PC-9 (cell line): Measurements from ENCODE around the gene SYT1. TPM values are rescaled to one million over a fixed set of nuclear protein-coding genes. Genes with fewer than 3 reads are reported as not detected.

Experiments used
- BruUV-seq: library from RNA; stranded (reverse); fragments of 400-500 nt; replicated peaks from 2 replicates; lab custom pipeline; 2021; lab: Mats Ljungman, UMichigan
- CTCF ChIA-PET: fragments of 300-600 bp; sonication (Branson Sonifier 250); formaldehyde crosslinking; loops from one replicate; lab custom pipeline; 2022; ENCODE audit warnings: antibody characterized with exemption; lab: Charles Lee
- POLR2A ChIA-PET: fragments of 300-600 bp; sonication (Branson Sonifier 250); formaldehyde crosslinking; loops from one replicate; lab custom pipeline; 2022; ENCODE audit warnings: antibody characterized with exemption; ENCODE audit not compliant: unreplicated experiment; lab: Charles Lee
- DNase-seq, 2 experiments: peaks; one replicate each; pipeline versions ENCODE4 v3.0.0 to v3.0.0-alpha.2; 2015 to 2022; ENCODE audit warnings: mixed read lengths in 1 of 2
- H2AFZ ChIP-seq: fragments of 200-600 bp; sonication (generic); 2 replicates; pipeline ENCODE4 v1.8.1; 2017; ENCODE audit warnings: antibody characterized with exemption
- H3F3A ChIP-seq: fragments of 200-600 bp; sonication (generic); 2 replicates; pipeline ENCODE4 v1.8.1; 2017; ENCODE audit warnings: antibody characterized with exemption, mild to moderate bottlenecking, low read depth; ENCODE audit not compliant: insufficient read depth
- H3K27ac ChIP-seq: fragments of 200-600 bp; sonication (generic); 2 replicates; pipeline ENCODE4 v1.6.1; 2016; ENCODE audit warnings: mixed run types
- H3K27me3 ChIP-seq: fragments of 200-600 bp; sonication (generic); 2 replicates; pipeline ENCODE4 v1.6.1; 2016; ENCODE audit warnings: low read depth, mixed run types; ENCODE audit not compliant: insufficient read depth
- H3K36me3 ChIP-seq: fragments of 200-600 bp; sonication (generic); 2 replicates; pipeline ENCODE4 v1.6.1; 2016; ENCODE audit warnings: low read depth, mixed run types
- H3K4me1 ChIP-seq: fragments of 200-600 bp; sonication (generic); replicated peaks from 2 replicates; pipeline ENCODE4 v1.6.1; 2016; ENCODE audit warnings: mixed run types; ENCODE audit not compliant: insufficient read depth
- H3K4me2 ChIP-seq: fragments of 200-600 bp; sonication (generic); 2 replicates; pipeline ENCODE4 v1.6.1; 2017; ENCODE audit warnings: mixed run types
- H3K4me3 ChIP-seq: fragments of 200-600 bp; sonication (generic); 2 replicates; pipeline ENCODE4 v1.6.1; 2016; ENCODE audit warnings: mixed run types
- H3K79me2 ChIP-seq: fragments of 200-600 bp; sonication (generic); 2 replicates; pipeline ENCODE4 v1.6.1; 2017; ENCODE audit warnings: low read depth, mixed run types
- H3K9me2 ChIP-seq: fragments of 200-600 bp; sonication (generic); 2 replicates; pipeline ENCODE4 v1.8.1; 2017; ENCODE audit warnings: mild to moderate bottlenecking; ENCODE audit not compliant: insufficient read depth
- H3K9me3 ChIP-seq: fragments of 200-600 bp; sonication (generic); 2 replicates; pipeline ENCODE4 v1.8.1; 2016; ENCODE audit warnings: low read depth; ENCODE audit not compliant: insufficient read depth
- H4K20me1 ChIP-seq: fragments of 200-600 bp; sonication (generic); 2 replicates; pipeline ENCODE4 v1.8.1; 2017; ENCODE audit not compliant: insufficient read depth
- EZH2 ChIP-seq: fragments of 200-600 bp; sonication (generic); IDR thresholded peaks from 2 replicates; pipeline ENCODE4 v1.8.0; 2017; ENCODE audit warnings: antibody characterized with exemption, low read depth
- intact Hi-C: fragments of 100-400 bp; cut with micrococcal nuclease; formaldehyde crosslinking; loops from one replicate; pipeline ENCODE4 v1.10.0; 2022; ENCODE audit not compliant: unreplicated experiment
- total RNA-seq: library from RNA; stranded (reverse); gene quantifications from 2 replicates; pipeline ENCODE4 v1.2.3, GENCODE V29; 2021
- TF ChIP-seq, protein P1 (sequence below): fragments of 200-600 bp; sonication (generic); conservative IDR thresholded peaks from 2 replicates; pipeline ENCODE4 v1.6.1; 2017; ENCODE audit warnings: mixed run types, antibody characterized with exemption, mild to moderate bottlenecking, moderate library complexity

The SYT1 gene
- total RNA-seq, 1 experiment from 2014 or later = 1.2 TPM

DNA sequence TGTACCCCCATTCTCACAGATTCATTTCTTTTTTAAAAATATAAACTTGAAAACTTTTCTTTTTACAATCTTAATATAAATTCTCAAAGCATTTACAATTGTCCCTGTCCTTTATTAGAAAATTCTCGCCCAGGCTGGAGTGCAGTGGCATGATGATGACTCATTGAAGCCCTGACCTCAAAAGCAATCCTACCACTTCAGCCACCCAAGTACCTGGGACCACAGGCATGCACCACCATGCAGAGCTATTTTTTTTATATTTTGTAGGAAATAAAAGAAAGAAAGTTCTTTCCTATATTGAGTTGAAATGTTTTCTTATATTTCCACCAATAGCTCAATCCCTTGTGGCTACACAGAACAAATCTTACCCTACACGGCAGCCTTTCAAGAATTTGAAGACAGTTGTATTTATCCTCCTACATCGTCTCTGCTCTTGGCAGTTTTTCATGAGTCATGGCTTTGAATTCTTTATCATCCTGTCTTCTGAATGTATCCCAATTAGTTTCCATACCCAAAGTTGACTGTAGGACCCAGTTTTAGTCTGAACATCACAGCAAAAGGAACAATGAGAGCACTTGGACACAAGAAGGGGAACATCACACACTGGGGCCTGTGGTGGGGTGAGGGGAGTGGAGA is 52.4 kb downstream of the SYT1 start:
- H3K4me2 ChIP-seq = no peak overlapping the region
- intact Hi-C loops = loop anchor here (5.0 to 10.0 kb wide), 2 partner anchors 140 to 168 kb away; no protein-coding TSS in a partner anchor
- H3K4me3 ChIP-seq = no peak overlapping the region
- H3K27ac ChIP-seq = peak overlapping the region; percentile 43
- POLR2A ChIA-PET = interaction anchor here (0.5 to 0.6 kb wide), 2 partner anchors 35 to 36 kb away, joined by 3 to 4 read pairs; no protein-coding TSS in a partner anchor
- no peaks in the 10 kb centered on the region for H3K27me3 ChIP-seq
- no peaks in the 10 kb centered on the region; the same call in 1 of the 2 replicates for H3K9me2 ChIP-seq
- no peaks in the 10 kb centered on the region for H4K20me1 ChIP-seq
- CTCF ChIA-PET = interaction anchor here (0.6 kb wide), 1 partner anchor 19 kb away, joined by 3 read pairs; no protein-coding TSS in a partner anchor
- BruUV-seq = no TSS peak
- no peaks in the 10 kb centered on the region for H3K36me3 ChIP-seq
- no peak overlapping the region for H2AFZ ChIP-seq
- TF ChIP-seq EZH2 = no peak
- TF ChIP-seq, protein P1, sequence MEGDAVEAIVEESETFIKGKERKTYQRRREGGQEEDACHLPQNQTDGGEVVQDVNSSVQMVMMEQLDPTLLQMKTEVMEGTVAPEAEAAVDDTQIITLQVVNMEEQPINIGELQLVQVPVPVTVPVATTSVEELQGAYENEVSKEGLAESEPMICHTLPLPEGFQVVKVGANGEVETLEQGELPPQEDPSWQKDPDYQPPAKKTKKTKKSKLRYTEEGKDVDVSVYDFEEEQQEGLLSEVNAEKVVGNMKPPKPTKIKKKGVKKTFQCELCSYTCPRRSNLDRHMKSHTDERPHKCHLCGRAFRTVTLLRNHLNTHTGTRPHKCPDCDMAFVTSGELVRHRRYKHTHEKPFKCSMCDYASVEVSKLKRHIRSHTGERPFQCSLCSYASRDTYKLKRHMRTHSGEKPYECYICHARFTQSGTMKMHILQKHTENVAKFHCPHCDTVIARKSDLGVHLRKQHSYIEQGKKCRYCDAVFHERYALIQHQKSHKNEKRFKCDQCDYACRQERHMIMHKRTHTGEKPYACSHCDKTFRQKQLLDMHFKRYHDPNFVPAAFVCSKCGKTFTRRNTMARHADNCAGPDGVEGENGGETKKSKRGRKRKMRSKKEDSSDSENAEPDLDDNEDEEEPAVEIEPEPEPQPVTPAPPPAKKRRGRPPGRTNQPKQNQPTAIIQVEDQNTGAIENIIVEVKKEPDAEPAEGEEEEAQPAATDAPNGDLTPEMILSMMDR = no peak
- peaks cover 28% of the 10 kb centered on the region for H3K4me1 ChIP-seq
- no peaks in the 10 kb centered on the region for H3K79me2 ChIP-seq
- no peaks in the 10 kb centered on the region; the same call in 1 of the 2 replicates for H3K9me3 ChIP-seq
- H3F3A ChIP-seq = peaks cover 5% of the 10 kb centered on the region; the same call in 1 of the 2 replicates
- peak; percentile 48 to 61 for DNase-seq

DNA sequence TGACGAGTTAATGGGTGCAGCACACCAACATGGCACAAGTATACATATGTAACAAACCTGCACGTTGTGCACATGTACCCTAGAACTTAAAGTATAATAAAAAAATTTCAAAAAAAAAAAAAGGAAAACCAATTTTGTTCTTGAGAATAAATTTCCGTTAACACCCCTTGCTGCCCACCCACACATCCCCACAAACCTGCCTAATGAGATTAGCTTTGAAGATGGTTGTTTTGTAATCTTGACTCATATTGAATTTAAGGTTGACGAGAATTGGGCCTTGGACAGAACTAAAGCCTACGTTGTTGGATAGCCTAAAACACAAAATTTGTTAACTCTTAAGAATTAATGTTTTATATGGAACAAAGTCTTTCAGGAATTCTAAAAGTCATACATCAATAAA is 52.9 kb downstream of the SYT1 start:
- ChIA-PET POLR2A (no interaction called here), CTCF (no interaction called here)
- no peak for TF ChIP-seq EZH2
- TF ChIP-seq, protein P1 = no peak
- H3K4me1 ChIP-seq = peaks cover 28% of the 10 kb centered on the region
- no peaks in the 10 kb centered on the region for H3K79me2 ChIP-seq
- H3K9me3 ChIP-seq = no peaks in the 10 kb centered on the region; the same call in 1 of the 2 replicates
- no peaks in the 10 kb centered on the region for H4K20me1 ChIP-seq
- no peaks in the 10 kb centered on the region; the same call in 1 of the 2 replicates for H3K9me2 ChIP-seq
- H3F3A ChIP-seq = peaks cover 5% of the 10 kb centered on the region; the same call in 1 of the 2 replicates
- no TSS peak for BruUV-seq
- no peak overlapping the region for H3K4me3 ChIP-seq
- no peaks in the 10 kb centered on the region for H3K27me3 ChIP-seq
- H3K27ac ChIP-seq = peak overlapping the region; percentile 43
- intact Hi-C loops = loop anchor here (5.0 to 10.0 kb wide), 2 partner anchors 140 to 167 kb away; no protein-coding TSS in a partner anchor
- no peak overlapping the region for H2AFZ ChIP-seq
- no peak overlapping the region for H3K4me2 ChIP-seq
- DNase-seq = no peak
- no peaks in the 10 kb centered on the region for H3K36me3 ChIP-seq

DNA sequence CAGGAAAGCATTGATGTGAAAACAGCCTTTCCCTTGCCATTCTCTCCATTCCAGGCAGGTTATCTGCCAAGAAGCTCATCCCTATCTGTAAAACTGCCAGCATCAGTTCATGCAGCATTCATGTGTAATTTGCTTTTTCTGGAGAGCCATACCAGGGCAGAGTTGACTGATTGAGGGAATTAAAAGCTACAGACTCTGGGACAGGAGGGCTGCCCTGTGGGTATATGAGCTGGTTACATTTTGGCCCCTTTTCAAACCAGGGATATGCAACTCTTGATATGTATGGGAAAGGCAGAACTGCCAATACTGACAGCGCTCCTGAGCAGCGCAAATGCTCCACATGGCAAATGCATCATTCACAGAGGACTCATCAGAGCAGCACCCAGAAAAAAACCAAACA is 53.7 kb downstream of the SYT1 start:
- TF ChIP-seq EZH2 = no peak
- TF ChIP-seq, protein P1 = no peak
- peaks cover 28% of the 10 kb centered on the region for H3K4me1 ChIP-seq

More for the DNA sequence above, 53.7 kb downstream of the SYT1 start:
- no peaks in the 10 kb centered on the region; the same call in 1 of the 2 replicates for H3K9me3 ChIP-seq
- no peaks in the 10 kb centered on the region for H3K79me2 ChIP-seq
- no peaks in the 10 kb centered on the region for H3K27me3 ChIP-seq
- no TSS peak for BruUV-seq
- DNase-seq = no peak
- H3K4me3 ChIP-seq = no peak overlapping the region
- H2AFZ ChIP-seq = no peak overlapping the region
- H3K9me2 ChIP-seq = no peaks in the 10 kb centered on the region
- no peak overlapping the region for H3K27ac ChIP-seq
- H3F3A ChIP-seq = peaks cover 5% of the 10 kb centered on the region; the same call in 1 of the 2 replicates
- ChIA-PET CTCF (no interaction called here), POLR2A (no interaction called here)
- no peaks in the 10 kb centered on the region for H3K36me3 ChIP-seq
- intact Hi-C loops = loop anchor here (5.0 to 10.0 kb wide), 2 partner anchors 139 to 167 kb away; no protein-coding TSS in a partner anchor
- no peak overlapping the region for H3K4me2 ChIP-seq
- H4K20me1 ChIP-seq = no peaks in the 10 kb centered on the region
